Left ventricle myocardium inferior (tissue), 1 donor: ENCODE data around the gene AGK. TPM values are rescaled to one million over a fixed set of nuclear protein-coding genes. Genes with fewer than 3 reads are reported as not detected.

Experiments used
- DNase-seq: peaks from one replicate; pipeline ENCODE4 v3.0.0-alpha.2; 2020
- H3K27ac ChIP-seq: fragments of 200-600 bp; replicated peaks from 2 replicates; pipeline ENCODE4 v1.8.0; 2021
- H3K27me3 ChIP-seq: fragments of 200-600 bp; 2 replicates; pipeline ENCODE4 v1.8.0; 2021; ENCODE audit warnings: low read depth
- H3K36me3 ChIP-seq: fragments of 200-600 bp; 2 replicates; pipeline ENCODE4 v1.8.0; 2021
- H3K4me1 ChIP-seq: fragments of 200-600 bp; 2 replicates; pipeline ENCODE4 v1.8.0; 2021
- H3K4me3 ChIP-seq: fragments of 200-600 bp; 2 replicates; pipeline ENCODE4 v1.8.0; 2021; ENCODE audit warnings: mild to moderate bottlenecking, moderate library complexity
- H3K9me3 ChIP-seq: fragments of 200-600 bp; replicated peaks from 2 replicates; pipeline ENCODE4 v1.8.0; 2021
- intact Hi-C: fragments of 100-400 bp; cut with micrococcal nuclease; formaldehyde crosslinking; loops from one replicate; pipeline ENCODE4 v1.11.0; 2022
- total RNA-seq: library from RNA; stranded (reverse); fragmentation: NEBNext Ultra II Directional; extraction: Animal tissue kit (Norgen Biotek cat#: 25700); gene quantifications from one replicate; pipeline ENCODE4 v1.2.1, GENCODE V29; 2021
- TF ChIP-seq, protein P1 (sequence below): fragments of 200-600 bp; IDR thresholded peaks from 2 replicates; pipeline ENCODE4 v1.8.0; 2021; ENCODE audit warnings: antibody characterized with exemption, mild to moderate bottlenecking, borderline replicate concordance
- donor health status: DM: no; HTN: yes; CAD: no; lungs with severe emphysema.

AGK gene
- total RNA-seq, 1 donor from 2014 or later = 37.8 TPM

DNA sequence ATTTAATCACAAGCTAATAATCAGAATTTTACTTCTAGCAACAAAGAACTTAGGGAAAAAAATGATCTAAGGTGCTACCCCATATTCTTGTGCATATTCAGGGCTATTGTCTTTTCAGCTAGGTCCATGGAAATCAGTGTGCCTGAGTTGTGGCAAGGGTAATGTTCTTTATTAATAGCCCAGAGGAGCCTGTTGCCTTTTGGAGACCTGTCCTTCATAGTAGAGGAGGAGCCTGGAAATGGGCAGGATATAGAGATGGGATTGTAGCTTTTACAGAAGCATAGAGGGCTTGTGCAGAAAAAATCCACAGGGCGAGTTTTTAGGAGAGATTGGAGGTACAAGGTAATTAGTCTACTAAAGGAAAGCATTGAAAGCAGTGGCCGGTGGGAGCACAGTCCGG, 38.9 kb downstream of the AGK start:
- intact Hi-C loops = no loop called here
- no peaks in the 10 kb centered on the region for H3K27me3 ChIP-seq
- DNase-seq = no peak
- H3K27ac ChIP-seq = no peak overlapping the region
- no peak overlapping the region for H3K4me3 ChIP-seq
- TF ChIP-seq, protein P1, sequence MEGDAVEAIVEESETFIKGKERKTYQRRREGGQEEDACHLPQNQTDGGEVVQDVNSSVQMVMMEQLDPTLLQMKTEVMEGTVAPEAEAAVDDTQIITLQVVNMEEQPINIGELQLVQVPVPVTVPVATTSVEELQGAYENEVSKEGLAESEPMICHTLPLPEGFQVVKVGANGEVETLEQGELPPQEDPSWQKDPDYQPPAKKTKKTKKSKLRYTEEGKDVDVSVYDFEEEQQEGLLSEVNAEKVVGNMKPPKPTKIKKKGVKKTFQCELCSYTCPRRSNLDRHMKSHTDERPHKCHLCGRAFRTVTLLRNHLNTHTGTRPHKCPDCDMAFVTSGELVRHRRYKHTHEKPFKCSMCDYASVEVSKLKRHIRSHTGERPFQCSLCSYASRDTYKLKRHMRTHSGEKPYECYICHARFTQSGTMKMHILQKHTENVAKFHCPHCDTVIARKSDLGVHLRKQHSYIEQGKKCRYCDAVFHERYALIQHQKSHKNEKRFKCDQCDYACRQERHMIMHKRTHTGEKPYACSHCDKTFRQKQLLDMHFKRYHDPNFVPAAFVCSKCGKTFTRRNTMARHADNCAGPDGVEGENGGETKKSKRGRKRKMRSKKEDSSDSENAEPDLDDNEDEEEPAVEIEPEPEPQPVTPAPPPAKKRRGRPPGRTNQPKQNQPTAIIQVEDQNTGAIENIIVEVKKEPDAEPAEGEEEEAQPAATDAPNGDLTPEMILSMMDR = no peak
- H3K36me3 ChIP-seq = peaks cover 11% of the 10 kb centered on the region
- no peaks in the 10 kb centered on the region for H3K9me3 ChIP-seq
- peaks cover 33% of the 10 kb centered on the region for H3K4me1 ChIP-seq

DNA sequence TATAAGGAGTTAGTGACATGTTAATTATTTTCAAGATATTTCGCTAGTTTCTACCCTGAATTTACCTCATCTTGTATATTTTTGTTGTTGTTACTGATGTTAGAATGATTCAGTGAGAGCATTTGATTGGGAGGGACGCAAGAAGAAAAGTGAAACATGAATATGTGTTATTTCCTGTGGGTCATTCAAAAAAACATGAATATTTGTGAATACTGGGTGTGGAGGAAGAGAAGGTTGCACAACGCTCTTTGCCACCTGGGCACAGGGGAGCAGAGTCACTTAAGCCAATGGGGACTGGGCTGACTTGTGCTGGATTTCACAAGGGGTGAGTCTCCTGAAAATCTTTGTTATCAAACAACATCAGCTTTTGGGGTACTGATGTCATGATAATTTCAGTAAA, 39.5 kb downstream of the AGK start:
- Histone ChIP-seq H3K4me1 (peaks cover 33% of the 10 kb centered on the region), H3K4me3 (no peak overlapping the region), H3K27me3 (no peaks in the 10 kb centered on the region), H3K36me3 (peaks cover 14% of the 10 kb centered on the region), H3K9me3 (no peaks in the 10 kb centered on the region), H3K27ac (no peak overlapping the region)
- TF ChIP-seq, protein P1 = no peak
- intact Hi-C loops = no loop called here
- DNase-seq = no peak

DNA sequence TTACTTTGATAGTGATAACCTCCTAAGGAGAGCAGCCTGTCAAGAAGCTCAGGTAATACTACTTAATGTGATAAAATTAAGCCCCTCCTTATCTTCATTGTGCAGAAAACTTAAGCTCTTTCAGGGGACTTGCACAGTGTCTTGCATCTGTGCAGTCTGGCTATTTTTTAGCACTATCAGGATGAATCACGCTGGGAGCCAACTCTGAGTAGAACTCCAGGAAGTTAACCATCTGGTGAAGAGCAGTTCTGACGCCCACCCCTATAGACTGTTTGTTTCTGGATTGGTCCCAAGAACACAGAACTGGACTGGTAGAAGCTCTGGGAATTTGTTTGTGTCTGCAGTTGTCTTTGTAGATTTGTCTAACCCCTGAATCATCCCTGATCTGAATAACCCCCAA, 41.9 kb downstream of the AGK start:
- TF ChIP-seq, protein P1 = no peak
- DNase-seq = no peak
- Histone ChIP-seq H3K27me3 (no peaks in the 10 kb centered on the region), H3K9me3 (no peaks in the 10 kb centered on the region), H3K4me1 (peaks cover 33% of the 10 kb centered on the region), H3K27ac (no peak overlapping the region), H3K36me3 (peaks cover 30% of the 10 kb centered on the region), H3K4me3 (no peak overlapping the region)
- intact Hi-C loops = no loop called here

DNA sequence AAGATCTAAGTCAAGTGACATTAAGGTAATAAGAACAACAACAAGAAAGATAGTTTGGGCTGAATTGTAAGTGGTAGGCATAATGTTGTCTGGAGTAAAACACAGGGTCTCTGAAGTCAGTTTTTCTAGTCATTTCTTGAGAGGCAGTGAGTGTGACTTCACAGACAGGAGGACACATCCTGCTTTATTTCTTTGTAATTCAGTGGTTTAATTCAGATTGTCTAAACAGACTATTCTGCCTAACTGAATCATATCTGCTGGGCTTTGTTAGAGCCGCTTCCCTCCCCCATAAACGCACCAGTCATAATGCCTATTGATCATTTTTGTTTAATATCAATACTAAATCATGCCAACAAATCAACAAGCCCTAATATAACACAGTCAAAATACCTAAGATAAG, 46.8 kb downstream of the AGK start:
- H3K27ac ChIP-seq = no peak overlapping the region
- no peak overlapping the region for H3K4me3 ChIP-seq
- TF ChIP-seq, protein P1 = no peak
- H3K27me3 ChIP-seq = no peaks in the 10 kb centered on the region
- intact Hi-C loops = no loop called here
- H3K4me1 ChIP-seq = peaks cover 14% of the 10 kb centered on the region
- DNase-seq = no peak
- no peaks in the 10 kb centered on the region for H3K9me3 ChIP-seq
- H3K36me3 ChIP-seq = peaks cover 50% of the 10 kb centered on the region

DNA sequence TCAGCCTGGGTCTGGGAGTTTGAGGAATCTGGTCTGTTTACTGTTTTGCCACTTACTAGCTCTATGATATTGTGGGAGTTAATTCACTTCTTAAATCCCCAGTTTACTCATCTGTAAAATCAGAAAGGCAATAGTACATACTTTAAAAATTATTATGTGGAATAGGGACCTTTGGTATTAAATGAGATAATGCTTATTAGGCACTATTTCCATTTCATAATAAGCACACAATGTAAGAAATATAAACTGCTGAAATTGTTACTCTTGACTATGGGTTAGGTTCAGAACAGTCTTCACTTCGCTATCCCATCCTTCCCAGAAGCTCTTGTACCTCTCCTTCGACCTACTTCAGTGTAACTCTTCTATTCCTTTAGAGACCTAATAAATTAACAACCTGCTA, 47.2 kb downstream of the AGK start:
- peaks cover 10% of the 10 kb centered on the region for H3K4me1 ChIP-seq
- no peak overlapping the region for H3K4me3 ChIP-seq
- TF ChIP-seq, protein P1 = no peak
- no peaks in the 10 kb centered on the region for H3K9me3 ChIP-seq
- peaks cover 51% of the 10 kb centered on the region for H3K36me3 ChIP-seq
- no peak for DNase-seq
- H3K27me3 ChIP-seq = no peaks in the 10 kb centered on the region
- no peak overlapping the region for H3K27ac ChIP-seq
- intact Hi-C loops = no loop called here
